Measurements from ENCODE around the gene LLCFC1. TPM values are rescaled to one million over a fixed set of nuclear protein-coding genes. Genes with fewer than 3 reads are reported as not detected.

Gene LLCFC1
- polyA plus RNA-seq, 1 donor from 2014 or later: not detected

GRCh38 chr7:142919656-142920055 is 19.6 kb upstream of the LLCFC1 start:
- Histone ChIP-seq H3K27ac (ENCODE audit: low read length) (no peak overlapping the region), H3K4me3 (ENCODE audit: low read length) (no peak overlapping the region), H4K20me1 (ENCODE audit: insufficient read depth) (no peaks in the 10 kb centered on the region), H3K27me3 (ENCODE audit: insufficient read depth, low read depth, low read length) (no peaks in the 10 kb centered on the region), H3K9me3 (ENCODE audit: low read length) (no peaks in the 10 kb centered on the region), H3K4me2 (ENCODE audit: low read length) (no peak overlapping the region), H3K9ac (ENCODE audit: low read length) (no peak overlapping the region), H3K9me2 (ENCODE audit: insufficient read depth, low read length) (no peaks in the 10 kb centered on the region), H3K36me3 (ENCODE audit: insufficient read depth, low read length) (no peaks in the 10 kb centered on the region), H2AFZ (ENCODE audit: low read depth, low read length) (no peak overlapping the region), H3F3A (ENCODE audit: insufficient read depth, low read length, poor library complexity, severe bottlenecking) (no peaks in the 10 kb centered on the region), H3K79me2 (replicated peaks; ENCODE audit: insufficient read depth, low read length) (no peaks in the 10 kb centered on the region)
- TF ChIP-seq EZH2 (IDR thresholded peaks at IDR 0.05; ENCODE audit: borderline replicate concordance, insufficient read depth, low read length, poor library complexity, severe bottlenecking) (no peak), EP300 (conservative IDR thresholded peaks at IDR 0.05; ENCODE audit: poor library complexity, severe bottlenecking) (no peak), RAD21 (conservative IDR thresholded peaks at IDR 0.05) (no peak), TAF1 (IDR thresholded peaks at IDR 0.05; ENCODE audit: low read depth) (no peak), MXI1 (conservative IDR thresholded peaks at IDR 0.05; ENCODE audit: poor library complexity, severe bottlenecking) (no peak), CTCF (IDR thresholded peaks at IDR 0.05; ENCODE audit: poor library complexity, severe bottlenecking) (no peak), POLR2AphosphoS5 (IDR thresholded peaks at IDR 0.05) (no peak), SMC3 (conservative IDR thresholded peaks at IDR 0.05; ENCODE audit: poor library complexity) (no peak)
- TF ChIP-seq, protein P1, sequence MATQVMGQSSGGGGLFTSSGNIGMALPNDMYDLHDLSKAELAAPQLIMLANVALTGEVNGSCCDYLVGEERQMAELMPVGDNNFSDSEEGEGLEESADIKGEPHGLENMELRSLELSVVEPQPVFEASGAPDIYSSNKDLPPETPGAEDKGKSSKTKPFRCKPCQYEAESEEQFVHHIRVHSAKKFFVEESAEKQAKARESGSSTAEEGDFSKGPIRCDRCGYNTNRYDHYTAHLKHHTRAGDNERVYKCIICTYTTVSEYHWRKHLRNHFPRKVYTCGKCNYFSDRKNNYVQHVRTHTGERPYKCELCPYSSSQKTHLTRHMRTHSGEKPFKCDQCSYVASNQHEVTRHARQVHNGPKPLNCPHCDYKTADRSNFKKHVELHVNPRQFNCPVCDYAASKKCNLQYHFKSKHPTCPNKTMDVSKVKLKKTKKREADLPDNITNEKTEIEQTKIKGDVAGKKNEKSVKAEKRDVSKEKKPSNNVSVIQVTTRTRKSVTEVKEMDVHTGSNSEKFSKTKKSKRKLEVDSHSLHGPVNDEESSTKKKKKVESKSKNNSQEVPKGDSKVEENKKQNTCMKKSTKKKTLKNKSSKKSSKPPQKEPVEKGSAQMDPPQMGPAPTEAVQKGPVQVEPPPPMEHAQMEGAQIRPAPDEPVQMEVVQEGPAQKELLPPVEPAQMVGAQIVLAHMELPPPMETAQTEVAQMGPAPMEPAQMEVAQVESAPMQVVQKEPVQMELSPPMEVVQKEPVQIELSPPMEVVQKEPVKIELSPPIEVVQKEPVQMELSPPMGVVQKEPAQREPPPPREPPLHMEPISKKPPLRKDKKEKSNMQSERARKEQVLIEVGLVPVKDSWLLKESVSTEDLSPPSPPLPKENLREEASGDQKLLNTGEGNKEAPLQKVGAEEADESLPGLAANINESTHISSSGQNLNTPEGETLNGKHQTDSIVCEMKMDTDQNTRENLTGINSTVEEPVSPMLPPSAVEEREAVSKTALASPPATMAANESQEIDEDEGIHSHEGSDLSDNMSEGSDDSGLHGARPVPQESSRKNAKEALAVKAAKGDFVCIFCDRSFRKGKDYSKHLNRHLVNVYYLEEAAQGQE (IDR thresholded peaks at IDR 0.05; ENCODE audit: borderline replicate concordance): no peak

GRCh38 chr7:142923391-142923790 is 15.9 kb upstream of the LLCFC1 start:
- Histone ChIP-seq H3K4me2 (ENCODE audit: low read length) (no peak overlapping the region), H4K20me1 (ENCODE audit: insufficient read depth) (no peaks in the 10 kb centered on the region), H3F3A (ENCODE audit: insufficient read depth, low read length, poor library complexity, severe bottlenecking) (no peaks in the 10 kb centered on the region), H3K9ac (ENCODE audit: low read length) (no peak overlapping the region), H3K9me2 (ENCODE audit: insufficient read depth, low read length) (no peaks in the 10 kb centered on the region), H3K4me3 (ENCODE audit: low read length) (no peak overlapping the region), H3K27ac (ENCODE audit: low read length) (no peak overlapping the region), H3K9me3 (ENCODE audit: low read length) (no peaks in the 10 kb centered on the region), H3K79me2 (replicated peaks; ENCODE audit: insufficient read depth, low read length) (no peaks in the 10 kb centered on the region), H3K36me3 (ENCODE audit: insufficient read depth, low read length) (no peaks in the 10 kb centered on the region), H2AFZ (ENCODE audit: low read depth, low read length) (no peak overlapping the region), H3K27me3 (ENCODE audit: insufficient read depth, low read depth, low read length) (no peaks in the 10 kb centered on the region)
- TF ChIP-seq, protein P1 (IDR thresholded peaks at IDR 0.05; ENCODE audit: borderline replicate concordance): no peak
- TF ChIP-seq EZH2 (IDR thresholded peaks at IDR 0.05; ENCODE audit: borderline replicate concordance, insufficient read depth, low read length, poor library complexity, severe bottlenecking): no peak
- TF ChIP-seq POLR2AphosphoS5 (IDR thresholded peaks at IDR 0.05): no peak
- no peak for TF ChIP-seq MXI1 (conservative IDR thresholded peaks at IDR 0.05; ENCODE audit: poor library complexity, severe bottlenecking)
